ENCODE measurements around the gene RANBP10.
"Not testable (repeated sequence)": the region's sequence is repeated elsewhere in the genome, so short reads cannot be mapped to it uniquely, and the experiment has no call there.

Gene RANBP10

DNA sequence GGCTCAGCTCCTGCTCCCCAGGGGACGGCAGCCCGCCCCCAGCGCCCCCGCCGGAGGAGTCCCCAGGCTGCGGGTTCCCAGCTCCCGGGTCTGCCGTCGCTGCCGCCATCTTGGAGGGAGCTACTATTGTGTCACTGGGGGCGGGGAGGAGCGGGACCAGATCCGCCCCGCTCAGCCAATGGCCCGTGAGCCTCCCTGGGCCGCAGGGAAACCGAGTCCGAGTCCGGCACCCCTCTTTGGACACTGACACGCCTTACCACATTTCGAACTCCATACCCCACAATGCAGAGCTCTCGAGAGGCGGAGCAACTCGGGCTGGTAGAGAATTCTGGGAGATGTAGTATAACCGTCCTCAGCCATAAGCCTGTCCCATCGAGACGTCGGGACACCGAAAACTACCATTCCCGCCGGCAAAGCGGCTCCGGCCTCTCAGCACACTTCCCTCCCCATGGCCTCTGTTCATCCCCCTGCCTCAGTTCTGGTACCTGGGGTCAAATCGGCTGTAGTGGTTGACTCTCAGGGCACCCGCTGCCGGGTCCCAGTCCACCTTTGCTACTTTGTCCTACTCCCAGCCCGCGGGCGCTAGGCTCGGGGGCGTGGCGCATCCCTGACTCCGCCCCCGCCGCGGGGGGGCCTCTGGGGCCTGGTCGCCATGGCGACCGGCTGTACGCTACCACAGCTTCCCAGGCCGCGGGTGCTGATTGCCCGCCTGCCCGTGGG, at the start of gene RANBP10, which contains the start of gene TSNAXIP1:
TSS of gene RANBP10 (minus strand) at position 133 of the 720 bp plus-strand sequence. CDS start at position 109, 24 bp downstream.
TSS of gene TSNAXIP1 (plus strand) at position 462 of the 720 bp plus-strand sequence. CDS start 261 bp downstream, outside the sequence.
- DNase-seq (ENCODE audit: low read depth in 2 of 2) = peak; percentile 91 to 93

DNA sequence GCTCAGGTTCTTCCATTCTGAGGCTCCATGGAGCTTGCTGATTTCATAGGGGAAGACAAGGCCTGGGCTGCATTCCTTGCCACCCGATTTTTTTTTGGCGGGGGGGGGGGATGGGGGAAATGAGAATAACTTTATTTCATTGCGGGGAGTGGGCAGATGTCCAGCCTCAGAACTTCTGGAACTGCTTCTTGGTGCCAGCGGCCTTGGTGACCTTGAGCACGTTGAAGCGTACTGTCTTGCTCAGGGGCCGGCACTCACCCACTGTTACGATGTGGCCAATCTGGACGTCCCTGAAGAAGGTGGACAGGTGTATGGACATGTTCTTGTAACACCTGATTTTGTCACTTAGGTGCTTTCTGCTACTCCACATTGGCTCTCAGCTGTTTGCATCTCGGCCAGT, 49.4 kb upstream of the RANBP10 start:
- no peak for DNase-seq (ENCODE audit: low read depth in 2 of 2)

GRCh38 chr16:67853670-67854069, 47.3 kb upstream of the RANBP10 start:
- no peak for DNase-seq (ENCODE audit: low read depth in 2 of 2)

- no peak for DNase-seq (ENCODE audit: low read depth in 2 of 2)
Measured at GRCh38 chr16:67848118-67848517, 41.8 kb upstream of the RANBP10 start.

DNA sequence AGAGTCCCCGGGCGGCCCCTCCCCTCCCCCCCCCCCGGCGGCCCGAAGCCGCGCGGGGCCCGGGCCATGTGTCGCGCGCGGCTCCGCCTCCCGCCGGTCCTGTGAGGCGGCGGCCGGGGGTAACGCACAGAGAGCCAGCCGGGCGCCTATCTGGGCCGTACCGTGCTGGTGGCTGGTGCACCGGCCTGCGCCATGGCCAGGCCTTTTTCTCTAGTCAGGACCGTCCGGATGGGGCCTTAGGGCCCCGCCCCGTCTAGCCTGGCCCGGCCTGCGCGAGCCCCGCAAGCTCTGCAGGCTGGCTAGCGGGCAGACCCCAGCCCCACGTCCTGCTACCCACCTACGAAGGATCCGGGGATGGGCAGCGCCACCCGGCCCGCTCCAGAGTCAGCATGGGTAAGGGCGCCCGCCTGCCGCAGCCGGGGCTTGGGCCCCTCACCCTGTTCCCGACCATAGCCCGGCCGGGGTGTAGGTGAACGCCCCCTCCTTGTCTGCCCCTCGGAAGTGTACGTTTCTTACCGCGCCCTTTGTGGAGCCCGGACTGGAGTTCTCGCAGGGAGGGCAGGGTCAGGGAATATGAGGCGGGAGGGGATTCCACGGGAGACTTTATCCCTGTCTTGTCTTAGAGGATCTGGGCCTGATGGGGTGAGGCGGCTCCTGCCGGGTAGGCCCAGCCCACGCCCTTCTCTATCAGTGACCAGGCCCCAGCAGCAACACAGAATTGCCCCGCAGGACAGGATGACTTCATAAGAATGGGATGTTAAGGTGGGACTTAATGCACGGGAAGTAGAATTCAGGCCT, 40.9 kb upstream of the RANBP10 start, which contains the start of gene CENPT:
TSS of gene CENPT (minus strand) at position 630 of the 798 bp plus-strand sequence. CDS start 13,834 bp downstream, outside the sequence.
- DNase-seq (ENCODE audit: low read depth in 2 of 2) = no peak

DNA sequence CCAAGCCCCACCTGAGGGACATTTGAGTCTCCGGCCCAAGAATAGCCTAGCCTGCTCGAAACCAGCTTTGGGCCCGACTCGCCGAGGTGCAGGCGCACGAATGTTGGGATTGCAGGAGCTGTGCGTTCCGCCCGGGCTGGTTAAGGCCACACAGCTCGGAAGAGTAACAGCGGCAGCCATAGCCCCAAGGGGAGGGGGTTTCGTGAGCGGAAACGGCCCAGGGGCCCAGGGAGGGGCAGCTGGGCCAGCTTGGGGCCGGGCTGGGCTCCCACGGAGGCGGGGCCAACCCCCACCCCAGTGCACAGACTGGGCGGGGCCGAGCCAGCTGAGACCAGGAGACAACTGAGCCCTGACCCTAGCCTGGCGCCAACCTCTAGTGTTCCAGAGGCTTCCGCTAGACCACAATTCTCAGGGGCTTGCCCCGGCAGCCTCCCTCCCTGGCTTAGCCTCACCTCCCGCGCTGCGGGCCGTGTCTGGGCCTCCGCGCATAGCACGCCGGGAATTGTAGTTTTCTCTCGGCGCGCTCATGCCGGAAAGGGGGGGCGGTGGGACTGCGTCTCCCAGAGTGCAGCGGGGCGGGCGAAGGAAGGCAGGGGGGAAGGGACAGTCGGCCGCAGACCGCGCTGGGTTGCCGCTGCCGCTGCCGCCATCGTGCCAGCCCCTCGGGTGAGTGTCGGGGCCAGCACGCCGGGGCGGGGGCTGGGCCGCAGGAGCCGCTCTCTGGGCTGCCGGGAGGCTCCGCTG, 40.1 kb upstream of the RANBP10 start, which contains the start of gene NUTF2:
TSS of gene NUTF2 (plus strand) at position 614 of the 744 bp plus-strand sequence. CDS start 18,198 bp downstream, outside the sequence.
- peak; percentile 92 to 94 for DNase-seq (ENCODE audit: low read depth in 2 of 2)

GRCh38 chr16:67846063-67846319, 39.6 kb upstream of the RANBP10 start:
- no peak for DNase-seq (ENCODE audit: low read depth in 2 of 2)

DNA sequence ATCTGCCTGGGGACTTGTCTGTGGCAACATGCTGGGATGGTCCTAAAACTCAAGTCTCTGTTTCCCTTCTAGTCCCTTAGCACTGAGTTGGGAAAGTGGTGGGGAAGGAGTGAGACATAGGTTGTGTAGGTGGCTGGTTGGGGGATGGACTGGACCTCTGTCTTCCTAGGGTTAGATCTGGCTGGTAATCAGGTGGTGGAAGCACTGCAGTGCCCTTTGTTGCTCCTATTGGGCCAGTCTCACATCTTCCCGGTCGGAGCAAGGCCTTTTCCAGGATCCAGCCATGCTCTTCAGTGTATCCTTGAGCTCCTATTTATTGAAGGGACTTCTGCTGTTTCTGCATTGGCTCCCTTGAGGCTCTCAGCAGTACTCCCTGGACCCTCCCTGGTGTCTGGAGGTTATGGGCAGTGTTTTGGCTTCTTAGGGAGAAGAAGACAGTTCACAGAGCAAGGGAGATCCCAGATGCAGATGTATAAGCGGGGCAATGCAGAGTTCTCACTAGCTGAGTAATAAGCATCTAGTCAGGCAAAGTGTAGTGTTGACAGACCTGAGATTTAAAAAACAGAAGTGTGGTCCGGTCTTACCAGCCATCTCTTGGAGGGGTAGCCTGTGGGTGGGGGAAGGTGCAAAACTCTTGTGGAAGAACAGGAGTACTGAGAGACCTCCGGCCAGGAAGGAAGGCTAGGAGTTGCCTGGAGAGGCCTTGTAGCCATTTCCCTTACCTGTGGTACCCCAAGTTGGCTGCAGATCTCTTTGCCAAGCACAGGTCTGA, 39.1 kb upstream of the RANBP10 start:
- DNase-seq (ENCODE audit: low read depth in 2 of 2) = no peak

- DNase-seq (ENCODE audit: low read depth in 2 of 2) = no peak
Measured at GRCh38 chr16:67844497-67844896, 38.1 kb upstream of the RANBP10 start.

- no peak for DNase-seq (ENCODE audit: low read depth in 2 of 2)
Measured at GRCh38 chr16:67843343-67843765, 37.0 kb upstream of the RANBP10 start.

GRCh38 chr16:67842509-67843342, 36.4 kb upstream of the RANBP10 start:
- peak; percentile 36 to 42 for DNase-seq (ENCODE audit: low read depth in 2 of 2)

GRCh38 chr16:67841816-67842508, 35.6 kb upstream of the RANBP10 start, which contains the start of gene THAP11:
Gene THAP11 (plus strand): TSS chr16:67842320. CDS start chr16:67842555, 235 bp downstream.
- peak; percentile 84 to 91 for DNase-seq (ENCODE audit: low read depth in 2 of 2)

DNA sequence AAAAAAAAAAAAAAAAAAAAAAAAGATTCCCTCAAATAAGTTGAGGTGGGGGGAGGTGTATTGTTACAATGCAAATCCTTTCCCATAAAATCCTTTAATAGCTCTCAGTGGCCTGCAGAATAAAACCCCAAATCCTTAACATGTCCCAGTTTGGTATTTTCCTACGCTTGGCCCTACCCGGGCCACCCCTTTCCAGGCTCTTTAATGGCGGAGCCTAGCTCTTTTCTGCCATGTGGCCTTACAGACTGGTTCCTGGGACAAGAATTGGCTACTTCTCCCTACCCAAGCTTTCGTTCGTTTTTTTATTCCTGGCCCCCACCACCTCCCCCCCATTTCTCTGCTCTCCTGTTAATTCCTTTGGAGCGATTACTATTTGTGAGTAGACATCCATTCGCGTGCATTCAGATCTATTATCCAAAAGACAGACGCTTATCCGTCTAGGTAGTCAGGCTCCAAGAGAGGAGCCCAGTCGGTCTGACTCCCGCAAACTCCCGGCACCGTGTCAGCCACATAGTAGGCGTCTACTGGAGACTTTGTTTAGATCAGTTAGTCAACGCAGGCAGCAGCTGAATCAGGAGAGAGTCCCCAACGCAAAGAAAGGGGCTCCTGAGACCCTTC, 34.9 kb upstream of the RANBP10 start:
- DNase-seq (ENCODE audit: low read depth in 2 of 2) = no peak

DNA sequence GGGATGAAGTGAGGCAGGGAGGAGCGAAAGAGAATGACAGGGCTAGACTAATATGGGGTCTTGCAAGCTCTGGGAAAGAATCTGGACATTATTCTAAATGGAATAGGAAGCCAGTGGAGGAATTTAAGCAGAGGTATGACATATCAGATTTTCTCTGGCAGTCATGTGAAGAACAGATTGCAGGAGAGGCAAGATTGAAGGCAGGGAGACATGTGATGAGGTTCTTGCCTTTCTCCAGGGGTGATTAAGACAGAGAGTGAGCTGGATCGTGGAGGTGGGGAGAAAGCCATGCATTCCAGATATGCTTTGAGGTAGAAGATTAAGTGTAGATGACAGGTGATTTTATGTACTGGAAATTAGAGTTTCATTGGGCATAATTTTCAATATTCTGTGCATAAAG, 31.5 kb upstream of the RANBP10 start:
- no peak for DNase-seq (ENCODE audit: low read depth in 2 of 2)

DNA sequence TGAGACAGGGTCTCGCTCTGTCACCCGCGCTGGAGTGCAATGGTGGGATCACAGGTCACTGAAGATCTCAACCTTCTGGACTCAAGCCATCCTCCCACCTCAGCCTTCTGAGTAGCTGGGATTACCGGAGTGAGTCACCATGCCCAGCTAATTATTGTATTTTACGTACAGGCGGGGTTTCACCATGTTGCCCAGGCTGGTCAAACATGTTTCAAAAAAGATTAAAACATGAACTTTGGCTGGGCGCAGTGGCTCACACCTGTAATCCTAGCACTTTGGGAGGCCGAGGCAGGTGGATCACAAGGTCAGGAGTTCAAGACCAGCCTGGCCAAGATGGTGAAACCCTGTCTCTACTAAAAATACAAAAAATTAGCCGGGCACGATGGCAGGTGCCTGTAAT, 30.8 kb upstream of the RANBP10 start:
- not testable (repeated sequence) for DNase-seq (ENCODE audit: low read depth in 2 of 2)

DNA sequence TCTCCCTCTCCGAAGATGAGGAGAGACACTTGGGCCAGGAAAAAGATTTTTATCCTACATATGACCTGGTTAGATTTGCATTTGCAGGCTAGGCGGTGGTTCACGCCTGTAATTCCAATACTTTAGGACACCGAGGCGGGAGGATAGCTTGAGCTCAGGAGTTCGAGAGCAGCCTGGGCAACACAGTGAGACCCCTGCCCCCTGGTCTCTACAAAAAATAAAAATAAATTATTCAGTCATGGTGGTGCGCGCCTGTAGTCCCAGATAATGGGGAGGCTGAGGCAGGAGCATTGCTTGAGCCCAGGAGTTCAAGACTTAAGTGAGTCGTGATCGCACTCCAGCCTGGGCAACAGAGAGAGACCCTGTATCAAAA, 27.9 kb upstream of the RANBP10 start:
- no peak for DNase-seq (ENCODE audit: low read depth in 2 of 2)

DNA sequence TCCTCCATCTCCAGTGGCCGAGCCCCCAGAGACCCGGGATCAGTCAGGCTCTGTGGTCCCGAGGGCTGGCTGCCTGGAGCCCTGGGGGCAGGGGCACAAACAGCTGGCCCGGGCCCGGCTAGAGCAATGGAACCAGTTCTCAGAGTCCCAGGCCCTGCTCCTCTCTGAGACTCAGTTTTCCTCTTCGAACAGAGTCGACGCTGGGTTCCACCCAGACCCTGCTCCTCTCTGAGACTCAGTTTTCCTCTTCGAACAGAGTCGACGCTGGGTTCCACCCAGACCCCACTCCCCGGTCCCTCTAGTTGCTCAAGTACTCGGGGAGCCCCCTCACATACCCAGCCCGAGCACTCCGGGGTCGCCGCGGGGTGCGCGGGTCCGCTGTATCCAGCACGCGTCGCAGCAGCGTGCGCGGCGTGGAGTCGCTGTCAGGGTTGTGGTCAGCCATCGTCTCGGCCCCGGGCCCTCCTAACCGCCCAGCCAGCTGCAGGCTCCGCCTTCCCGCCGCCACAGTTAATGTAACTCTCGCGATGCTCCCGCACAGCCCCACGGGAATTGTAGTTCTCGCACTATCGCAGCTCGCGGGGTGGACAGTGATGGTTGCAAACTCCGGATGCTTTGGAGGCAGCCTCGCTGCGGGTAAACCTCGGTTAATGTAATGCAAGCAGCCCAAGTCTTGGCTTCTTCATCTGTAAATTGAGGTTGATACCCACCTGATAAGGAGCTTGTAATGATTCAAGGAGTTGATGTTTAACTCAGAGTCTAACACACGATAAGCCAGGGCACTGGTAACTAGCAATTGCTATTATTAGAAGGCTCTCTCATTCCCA, 27.3 kb upstream of the RANBP10 start:
- DNase-seq (ENCODE audit: low read depth in 2 of 2) = peak; percentile 83 to 95

DNA sequence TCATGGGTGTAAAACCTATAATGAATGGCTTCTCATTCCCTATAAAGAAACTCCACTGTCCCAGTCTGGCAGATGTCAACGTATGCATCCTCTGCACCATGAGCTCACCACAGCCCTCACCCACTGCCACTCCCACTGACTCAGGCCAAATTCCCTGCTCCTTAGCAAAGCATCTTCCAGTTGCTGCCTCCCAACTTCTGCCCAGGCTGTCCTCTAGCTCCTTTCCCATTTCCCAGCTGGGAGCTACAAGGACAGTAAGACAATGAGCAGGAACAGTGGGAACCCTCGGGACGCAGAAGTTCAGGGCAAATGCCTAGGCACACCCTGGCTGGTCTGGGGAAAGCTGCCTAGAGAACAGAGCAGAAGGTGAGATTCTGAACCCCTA, 26.7 kb upstream of the RANBP10 start:
- DNase-seq (ENCODE audit: low read depth in 2 of 2) = no peak

All from stimulated activated CD8-positive, alpha-beta memory T cell treated with anti-CD3 and anti-CD28 coated beads, Interleukin-2, amount 100 ng/mL, for 48 hours (primary cell).